NCI-H146 treated with DMSO at 0.1 percent for 48 hours (cell line): ENCODE results near the gene AUNIP.
"Not testable (repeated sequence)": the region's sequence is repeated elsewhere in the genome, so short reads cannot be mapped to it uniquely, and the experiment has no call there.

Source experiments
- DNase-seq: peaks from one replicate; lab custom pipeline; 2025; ENCODE audit not compliant: unreplicated experiment; lab: John Stamatoyannopoulos, UW

The AUNIP gene

DNA sequence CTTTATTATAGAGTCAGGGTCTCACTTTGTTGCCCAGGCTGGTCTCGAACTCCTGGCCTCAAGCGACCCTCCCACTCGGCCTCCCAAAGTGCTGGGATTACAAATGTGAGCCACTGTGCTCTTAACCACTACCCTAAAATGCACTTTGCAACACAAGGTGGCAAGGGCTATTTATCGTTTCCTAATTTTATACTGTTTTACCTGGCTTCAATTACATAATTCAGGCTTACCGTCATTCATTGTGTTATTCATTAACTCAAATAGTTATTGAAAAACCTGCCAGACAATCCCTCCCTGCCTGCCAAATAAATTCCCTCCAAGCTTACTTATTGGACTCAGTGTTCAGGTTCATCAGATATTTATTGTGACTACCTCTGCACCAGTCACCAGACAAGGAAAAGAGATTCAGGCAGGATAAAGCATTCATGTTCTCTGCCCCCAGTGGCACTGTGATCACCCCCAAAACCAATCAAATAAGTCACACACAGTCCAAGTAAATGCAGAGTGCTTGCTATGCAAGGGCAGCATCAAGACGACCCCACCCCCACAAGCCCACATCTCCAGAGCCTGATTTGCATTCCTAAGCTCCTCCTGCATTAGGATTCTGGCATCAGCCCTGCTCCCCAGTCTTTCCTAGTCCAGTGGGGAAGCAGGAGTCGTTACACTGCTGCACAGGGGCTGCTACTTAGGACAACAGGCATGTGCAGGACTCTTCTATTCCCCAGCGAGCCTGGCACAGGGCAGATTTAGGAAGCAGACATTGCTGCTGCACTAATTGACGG, 8.1 kb upstream of the AUNIP start:
- DNase-seq: no peak

DNA sequence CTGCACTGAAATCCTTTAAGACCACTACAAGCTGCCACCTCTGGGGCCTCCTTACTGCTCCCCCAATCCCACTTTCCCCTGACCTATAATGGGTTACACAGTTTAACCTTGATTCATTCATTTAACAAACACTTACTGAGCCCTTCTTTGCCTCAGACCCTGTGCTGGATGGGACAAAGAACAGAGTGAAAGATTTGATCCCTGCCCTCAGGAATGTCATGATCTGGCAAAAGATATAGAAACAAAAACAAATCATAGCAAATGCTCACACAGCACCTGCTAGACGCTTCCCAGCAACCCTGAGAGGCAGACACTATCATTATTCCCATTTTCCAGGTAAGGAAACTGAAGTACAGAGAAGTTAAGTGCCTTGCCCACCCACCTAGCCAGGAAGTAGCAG, 7.0 kb upstream of the AUNIP start:
- no peak for DNase-seq

DNA sequence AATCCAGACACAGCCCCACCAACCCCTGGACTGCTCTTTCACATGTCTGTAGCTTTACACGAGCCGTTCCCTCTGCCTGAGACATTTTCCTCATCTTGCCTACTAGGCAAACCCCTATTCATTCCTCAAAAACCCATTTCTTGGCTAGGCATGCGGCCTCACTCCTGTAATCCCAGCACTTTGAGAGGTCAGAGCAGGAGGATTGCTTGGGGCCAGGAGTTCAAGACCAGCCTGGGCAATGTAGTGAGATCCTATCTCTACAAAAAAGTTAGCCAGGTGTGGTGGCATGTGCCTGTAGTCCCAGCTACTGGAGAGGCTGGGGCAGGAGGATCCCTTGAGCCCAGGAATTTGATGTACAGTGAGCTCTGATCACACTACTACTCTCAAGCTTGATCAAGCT, 5.2 kb upstream of the AUNIP start:
- DNase-seq: no peak

DNA sequence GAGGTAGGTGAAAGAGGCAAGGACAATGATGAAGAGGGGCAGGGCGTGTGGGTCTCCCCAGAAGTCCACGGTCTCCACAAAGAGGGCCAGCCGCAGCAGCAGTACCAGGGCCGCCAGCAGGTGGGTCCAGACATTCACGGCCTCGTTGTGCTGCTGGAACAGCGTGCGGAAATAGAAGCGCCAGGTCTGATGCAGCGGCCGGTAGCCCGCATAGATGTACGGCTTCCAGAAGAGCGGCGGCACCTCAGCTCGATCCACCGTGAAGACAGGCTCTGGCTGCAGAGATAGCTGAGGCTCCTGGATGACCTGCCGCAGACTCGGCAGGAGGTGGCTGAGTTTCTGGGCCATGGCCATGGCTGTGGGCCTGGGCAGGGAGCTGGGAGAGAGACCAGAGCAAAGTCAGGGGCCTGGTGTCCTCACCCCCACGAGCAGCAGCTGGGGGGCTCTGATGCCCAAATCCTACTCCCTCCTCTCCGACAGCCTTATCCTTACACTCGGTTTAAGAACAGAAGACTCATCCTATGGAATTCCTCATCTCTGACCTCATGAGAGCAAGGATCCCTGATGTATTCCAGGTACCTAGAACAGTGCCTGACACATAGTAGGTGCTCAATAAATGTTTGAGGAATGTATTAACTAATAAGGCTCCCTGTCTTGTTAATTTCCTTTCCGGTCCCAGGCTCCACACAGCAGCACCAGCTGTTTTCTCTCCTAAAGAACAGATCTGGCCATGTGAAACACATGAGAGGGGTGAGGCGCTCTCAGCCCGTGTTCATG, 4.4 kb upstream of the AUNIP start:
- DNase-seq: no peak

DNA sequence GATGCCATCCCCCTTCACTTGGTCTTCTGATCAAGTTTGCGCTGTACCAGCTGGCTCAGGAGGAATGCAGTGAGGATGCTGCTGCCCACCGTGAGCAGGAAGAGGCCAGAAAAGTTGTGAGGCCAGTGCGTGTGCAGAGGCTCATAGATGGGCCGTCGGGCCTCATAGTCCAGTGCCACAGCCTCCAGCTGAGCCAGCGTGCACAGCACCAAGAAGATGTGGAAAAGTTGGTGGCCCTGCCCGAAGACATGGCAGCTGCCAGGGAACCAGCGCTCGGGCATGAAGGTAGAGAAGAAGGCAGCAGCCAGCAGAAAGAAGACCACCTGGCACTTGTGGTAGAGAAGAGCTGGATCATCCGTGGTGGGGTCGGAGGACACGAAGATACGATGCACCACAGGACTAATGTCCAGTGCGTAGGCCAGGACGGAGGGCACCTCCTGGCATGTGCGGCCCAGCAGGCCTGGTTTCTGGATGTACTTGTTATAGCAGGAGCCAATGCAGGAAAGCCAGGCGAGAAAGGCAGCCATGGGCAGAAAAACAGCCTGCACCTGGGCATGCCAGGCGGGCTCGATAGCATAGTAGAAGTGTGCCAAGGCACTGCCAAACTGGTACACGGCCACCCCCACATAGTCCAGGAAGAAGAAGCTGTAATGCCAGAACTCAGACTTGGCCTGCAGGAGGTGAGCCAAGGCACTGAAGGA, 3.7 kb upstream of the AUNIP start:
- no peak for DNase-seq

DNA sequence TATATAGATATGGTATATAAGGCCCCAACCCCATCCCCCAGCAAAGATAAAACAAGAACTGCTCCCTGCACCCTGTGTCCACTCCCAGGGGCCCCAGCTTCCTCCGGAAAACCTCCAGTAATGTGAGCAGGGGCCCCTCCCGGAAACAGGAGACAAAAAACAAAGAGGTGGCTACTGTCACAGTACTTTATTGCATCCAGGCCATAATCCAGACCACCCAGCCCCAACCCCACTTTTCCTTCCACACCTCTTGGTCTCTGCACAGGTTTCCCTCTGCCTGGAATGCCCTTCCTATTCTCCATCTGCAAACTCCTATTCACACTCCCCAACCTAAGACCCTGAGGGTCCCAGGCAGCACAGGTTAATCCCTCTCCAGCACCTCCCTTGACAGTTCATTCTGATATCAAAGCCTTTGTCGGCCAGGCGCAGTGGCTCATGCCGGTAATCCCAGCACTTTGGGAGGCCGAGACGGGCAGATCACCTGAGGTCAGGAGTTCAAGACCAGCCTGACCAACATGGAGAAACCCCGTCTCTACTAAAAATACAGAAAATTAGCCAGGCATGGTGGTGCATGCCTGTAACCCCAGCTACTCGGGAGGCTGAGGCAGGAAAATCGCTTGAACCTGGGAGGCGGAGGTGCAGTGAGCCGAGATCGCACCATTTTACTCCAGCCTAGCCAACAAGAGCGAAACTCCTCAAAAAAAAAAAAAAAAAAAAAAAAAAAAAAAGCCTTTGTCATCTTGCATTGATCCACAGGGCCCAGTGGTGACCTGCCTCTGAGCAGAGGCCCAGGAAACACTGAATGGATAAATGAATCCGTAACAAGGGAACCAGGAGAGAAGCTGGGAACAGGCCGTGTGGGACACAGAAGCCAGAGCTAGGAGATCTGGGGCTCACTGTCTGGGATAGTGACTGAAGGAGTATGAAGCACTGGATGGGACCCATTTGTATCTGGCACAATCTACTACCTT, 2.3 kb upstream of the AUNIP start:
- no peak for DNase-seq

DNA sequence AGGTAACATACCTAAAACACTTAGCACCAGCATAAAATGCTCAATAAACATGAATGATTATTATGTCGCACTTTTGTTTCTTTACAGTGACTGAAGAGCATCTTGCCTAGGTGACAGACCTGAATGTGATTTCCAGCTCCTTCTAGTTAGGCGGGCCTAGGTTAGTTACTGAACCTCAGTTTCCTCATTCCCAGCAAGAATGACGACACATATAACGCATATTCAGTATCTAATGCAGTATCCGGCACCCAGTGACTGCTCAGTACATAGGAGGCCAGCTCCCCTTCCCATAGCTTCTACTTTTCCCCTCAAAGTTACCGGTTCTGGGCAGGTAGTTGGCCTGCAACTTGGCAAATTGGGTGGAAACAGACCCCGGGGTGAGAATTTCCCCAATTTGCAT, 763 bp downstream of the AUNIP start:
- DNase-seq: no peak

DNA sequence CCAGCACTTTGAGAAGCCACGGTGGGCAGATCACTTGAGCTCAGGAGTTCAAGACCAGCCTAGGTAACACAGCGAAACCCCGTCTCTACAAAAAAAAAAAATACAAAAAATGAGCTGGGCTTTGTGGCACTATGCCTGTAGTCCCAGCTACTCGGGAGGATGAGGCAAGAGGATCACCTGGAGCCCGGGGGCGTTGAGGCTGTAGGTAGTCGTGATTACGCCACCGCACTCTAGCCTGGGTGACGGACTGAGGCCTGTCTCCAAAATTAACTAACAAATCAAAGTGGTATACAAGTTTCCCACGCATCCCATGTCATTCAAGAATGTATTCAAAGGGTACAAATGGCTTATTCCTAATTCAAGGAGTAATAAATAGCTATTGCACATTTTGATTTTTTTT, 2.4 kb downstream of the AUNIP start:
- no peak for DNase-seq

DNA sequence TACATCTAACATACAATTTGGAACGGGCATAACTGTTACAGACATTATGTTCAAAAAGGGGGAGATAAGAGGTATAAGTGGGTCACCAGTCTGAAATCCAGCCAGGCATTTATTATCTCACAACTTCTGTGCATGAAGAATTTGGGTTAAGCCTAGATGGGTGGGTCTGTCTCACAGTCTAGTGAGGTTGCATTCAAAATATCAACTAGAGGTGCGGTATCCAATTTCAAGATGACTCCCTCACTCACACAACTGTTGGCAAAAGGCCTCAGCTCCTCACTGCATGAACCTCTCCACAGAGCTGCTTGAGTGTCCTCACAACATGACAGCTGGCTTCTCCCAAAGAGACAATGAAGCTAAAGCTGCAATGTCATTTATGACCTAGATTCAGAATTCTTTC, 4.7 kb downstream of the AUNIP start:
- DNase-seq: no peak

DNA sequence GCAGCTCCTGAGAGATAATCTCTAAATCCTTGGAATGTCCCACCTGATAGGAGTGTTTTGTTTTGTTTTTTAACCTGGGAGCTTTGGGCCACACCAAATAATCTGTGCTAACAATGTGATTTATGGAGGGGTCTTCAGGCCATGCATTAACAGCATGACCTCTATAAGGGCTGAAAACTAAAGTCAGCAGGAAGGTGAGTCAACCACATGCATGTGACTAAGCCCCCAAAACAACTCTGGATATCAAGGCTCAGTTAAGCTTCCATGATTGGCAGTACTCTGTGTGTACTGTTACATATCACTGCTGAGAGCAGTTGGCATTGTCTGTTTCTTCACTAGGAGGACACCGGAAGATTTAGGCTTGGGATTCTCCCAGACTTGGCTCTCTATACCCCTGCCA, 10.7 kb downstream of the AUNIP start:
- no peak for DNase-seq

DNA sequence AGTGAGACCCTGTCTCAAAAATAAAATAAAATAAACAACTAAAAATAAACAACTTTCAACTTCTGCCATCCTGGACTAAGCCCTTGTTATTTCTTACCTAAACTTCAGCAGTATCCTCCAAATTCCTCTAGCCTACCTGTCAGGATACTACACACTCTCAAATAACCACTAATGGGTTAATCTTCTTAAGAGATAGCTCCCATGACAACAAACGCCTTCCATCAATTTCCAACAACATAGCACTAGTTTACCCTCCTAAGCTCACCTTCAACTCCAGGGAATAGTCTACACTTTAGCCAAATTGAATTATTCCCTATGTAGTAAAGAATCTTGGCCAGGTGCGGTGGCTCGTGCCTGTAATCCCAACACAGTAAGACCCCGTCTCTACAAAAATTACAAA, 11.3 kb downstream of the AUNIP start:
- no peak for DNase-seq

DNA sequence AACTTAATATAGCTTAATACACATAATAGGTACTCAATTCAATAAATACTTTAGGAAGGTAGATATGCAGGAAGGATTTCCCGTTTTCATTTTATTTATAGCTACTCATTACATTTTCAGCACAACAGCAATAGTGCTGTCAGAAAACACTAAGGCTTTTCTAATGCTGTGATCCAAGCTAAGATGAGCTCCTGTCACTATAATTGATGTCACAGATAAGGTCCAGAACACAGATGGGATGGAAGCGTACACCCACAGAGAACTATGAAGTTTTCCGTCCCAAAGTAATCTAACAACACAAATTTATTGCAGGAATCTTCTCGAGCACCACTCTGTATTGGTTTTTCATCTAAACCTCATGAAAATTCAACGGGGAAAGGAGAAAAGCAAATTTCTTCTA, 13.6 kb downstream of the AUNIP start:
- no peak for DNase-seq

DNA sequence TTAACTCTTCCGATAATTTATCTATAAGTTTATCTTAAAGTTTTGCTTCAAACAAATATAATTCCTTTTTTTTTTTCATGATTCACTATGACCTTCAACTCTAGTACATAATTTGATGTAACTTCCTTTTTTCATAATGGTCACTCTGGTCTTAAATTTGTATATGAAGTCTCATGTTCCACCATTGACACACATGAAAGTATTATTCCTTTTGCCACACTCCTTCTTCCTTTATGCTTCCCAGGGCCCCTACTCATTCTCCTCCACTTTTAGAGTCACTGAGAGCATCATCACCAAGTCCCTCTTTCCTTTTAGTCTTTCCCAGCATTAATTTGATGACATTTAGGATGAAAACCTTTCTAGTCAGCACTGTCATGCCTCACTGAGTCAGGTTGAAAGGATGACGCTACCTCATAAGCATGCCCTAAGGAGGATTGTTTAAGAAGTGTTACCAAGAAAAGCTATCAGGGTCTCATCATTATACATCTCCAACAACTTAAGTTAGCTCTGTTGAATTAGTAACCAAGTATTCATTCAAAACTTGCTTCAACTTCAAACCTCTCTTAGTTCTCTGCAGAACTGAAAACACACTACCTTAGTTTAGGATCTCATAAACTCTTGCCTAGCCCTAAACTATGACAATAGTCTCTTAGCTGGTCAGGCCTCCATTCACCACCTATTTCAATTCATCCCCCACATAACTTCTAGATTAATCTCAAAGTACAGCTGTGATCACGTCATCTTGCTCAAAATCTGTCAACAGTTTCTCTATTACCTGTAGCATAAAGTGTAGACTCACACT, 14.5 kb downstream of the AUNIP start:
- DNase-seq: no peak

DNA sequence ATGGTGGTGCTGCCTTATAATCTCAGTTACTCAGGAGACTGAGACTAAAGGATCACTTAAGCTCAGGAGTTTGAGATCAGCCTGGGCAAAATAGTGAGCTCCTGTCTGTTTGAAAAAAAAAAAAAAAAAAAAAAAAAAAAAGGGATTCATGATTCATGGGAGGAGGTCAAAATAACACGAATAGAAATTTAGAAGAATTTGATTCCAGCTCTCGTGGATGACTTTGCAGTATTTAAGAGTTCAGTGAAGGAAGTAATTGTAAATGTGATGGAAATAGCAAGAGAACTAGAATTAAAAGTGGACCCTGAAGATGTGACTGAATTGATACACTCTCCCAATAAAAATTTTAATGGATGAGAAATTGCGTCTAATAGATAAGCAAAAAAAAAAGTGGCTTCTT, 15.8 kb downstream of the AUNIP start:
- DNase-seq: no peak

DNA sequence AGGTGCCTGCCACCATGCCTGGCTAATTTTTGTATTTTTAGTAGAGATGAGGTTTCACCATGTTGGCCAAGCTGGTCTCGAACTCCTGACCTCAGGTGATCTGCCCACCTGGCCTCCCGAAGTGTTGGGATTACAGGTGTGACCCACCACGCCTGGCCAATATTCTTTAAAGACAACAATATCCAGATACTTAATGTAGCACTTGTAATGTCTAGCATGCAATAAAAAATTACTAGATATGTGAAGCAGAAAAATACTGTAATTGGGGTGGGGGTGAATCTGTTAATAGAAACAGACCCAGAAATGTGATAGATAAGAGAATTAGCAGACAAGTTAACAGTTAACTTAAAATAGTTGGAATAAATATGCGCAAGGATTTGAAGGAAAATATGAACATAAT, 19.4 kb downstream of the AUNIP start:
- DNase-seq: not testable (repeated sequence)

DNA sequence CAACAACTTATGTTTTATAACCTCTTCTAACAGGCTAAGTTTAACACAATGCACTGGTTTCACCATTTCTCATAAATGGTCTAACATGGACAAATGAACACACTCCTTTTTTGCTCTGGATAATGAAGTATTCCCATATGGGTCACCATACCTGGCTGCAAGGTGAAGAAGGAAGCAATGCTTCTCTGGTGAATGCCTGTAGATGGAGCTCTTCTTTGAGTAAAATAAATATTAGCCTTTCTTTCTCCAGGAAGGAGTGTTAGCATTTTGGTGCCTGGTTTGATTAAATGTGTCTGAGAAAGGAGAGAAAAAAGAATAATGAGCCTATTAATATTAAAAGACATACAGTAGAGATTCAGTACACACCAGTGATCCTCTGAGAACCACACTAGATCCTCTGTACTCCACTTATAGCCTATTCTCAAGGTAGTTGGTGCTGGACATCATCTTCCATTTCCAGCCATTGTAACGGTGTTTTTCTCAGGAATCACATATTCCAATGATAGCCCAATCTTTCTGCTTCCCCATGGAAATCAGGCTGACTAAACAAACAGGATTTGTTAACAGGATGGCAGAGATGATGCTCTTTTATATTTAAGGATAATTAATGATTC, 21.9 kb downstream of the AUNIP start:
- peak; percentile 3 for DNase-seq

DNA sequence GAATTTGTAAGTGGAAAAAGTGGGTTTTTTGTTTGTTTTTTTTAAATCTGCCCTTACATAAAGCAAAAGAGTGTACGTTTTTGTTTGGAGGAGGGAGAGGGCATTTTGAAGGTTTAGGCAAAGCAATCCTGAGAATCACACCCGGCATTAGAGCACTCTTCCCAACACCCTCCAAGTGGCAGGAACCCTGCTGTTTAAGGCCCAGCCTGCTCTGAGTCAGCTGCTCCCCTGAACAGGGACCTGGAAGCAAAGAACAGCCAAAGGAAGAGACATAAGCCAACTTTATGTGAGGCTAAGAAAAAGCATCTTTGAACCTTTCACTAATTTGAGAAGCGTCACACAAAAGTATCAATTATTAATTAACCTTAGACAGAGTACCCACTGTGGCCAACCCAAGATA, 22.6 kb downstream of the AUNIP start:
- DNase-seq: no peak

DNA sequence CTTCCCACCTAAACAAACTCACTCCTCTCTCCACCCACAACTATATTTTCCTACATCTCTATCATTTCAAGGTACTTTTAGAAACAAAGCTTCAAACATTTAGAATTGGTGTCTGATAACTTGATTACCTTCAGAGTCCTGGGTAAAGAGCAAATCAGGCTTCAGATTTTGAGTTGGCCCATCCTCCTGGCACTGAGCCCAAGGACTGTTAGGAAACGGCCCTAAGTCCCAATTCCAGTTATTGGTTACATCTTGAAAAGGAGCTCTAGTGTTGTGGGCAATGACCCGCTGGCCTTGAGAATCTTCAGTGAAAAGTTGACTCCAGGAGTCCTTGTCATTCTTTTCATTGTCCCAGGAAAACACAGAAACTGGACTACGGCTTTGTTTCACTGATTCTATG, 24.4 kb downstream of the AUNIP start:
- no peak for DNase-seq

DNA sequence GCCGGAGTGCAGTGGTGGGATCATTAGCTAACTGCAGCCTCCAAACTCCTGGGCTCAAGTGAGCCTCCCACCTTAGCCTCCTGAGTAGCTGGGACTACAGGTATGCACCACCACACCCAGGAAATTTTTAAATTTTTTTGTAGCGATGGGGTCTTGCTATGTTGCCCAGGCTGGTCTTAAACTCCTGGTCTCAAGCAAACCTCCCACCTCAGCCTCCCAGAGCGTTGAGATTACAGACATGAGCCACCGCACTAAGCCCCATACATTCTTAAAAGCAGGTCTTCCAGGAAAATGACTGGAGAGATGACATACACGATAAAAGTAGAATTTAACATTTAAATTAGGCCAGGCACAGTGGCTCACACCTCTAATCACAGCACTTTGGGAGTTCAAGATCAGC, 26.1 kb downstream of the AUNIP start:
- no peak for DNase-seq
